Dendritic cell treated with granulocyte-macrophage colony-stimulating factor and Interleukin-4, amounts not matched to agents 40 ng/mL and 50 ng/mL, for 4 days (primary cell): ENCODE data around the gene COMT.
"Not testable (repeated sequence)": the region's sequence is repeated elsewhere in the genome, so short reads cannot be mapped to it uniquely, and the experiment has no call there.

Source experiments
- H3K27ac Mint-ChIP-seq: one replicate; pipeline ENCODE4 v1.8.0; 2022; ENCODE audit warnings: mild to moderate bottlenecking, mixed read lengths
- H3K27me3 Mint-ChIP-seq: one replicate; pipeline ENCODE4 v1.8.0; 2022; ENCODE audit warnings: mild to moderate bottlenecking, mixed read lengths
- H3K36me3 Mint-ChIP-seq: one replicate; pipeline ENCODE4 v1.8.0; 2022; ENCODE audit warnings: low read depth, mixed read lengths
- H3K4me1 Mint-ChIP-seq: one replicate; pipeline ENCODE4 v1.8.0; 2022; ENCODE audit warnings: low read depth, mixed read lengths
- H3K4me3 Mint-ChIP-seq: one replicate; pipeline ENCODE4 v1.8.0; 2022; ENCODE audit warnings: mild to moderate bottlenecking, moderate library complexity, mixed read lengths
- H3K9me3 Mint-ChIP-seq: one replicate; pipeline ENCODE4 v1.8.0; 2022; ENCODE audit warnings: mixed read lengths
- intact Hi-C: fragments of 100-400 bp; cut with micrococcal nuclease; formaldehyde crosslinking; loops from one replicate; pipeline ENCODE4 v1.15.0; 2022

Gene COMT

GRCh38 chr22:19929586-19930550, 11.7 kb upstream of the COMT start:
- intact Hi-C loops = no loop called here
- Mint-ChIP-seq H3K27me3 (no peaks in the 10 kb centered on the region), H3K9me3 (no peaks in the 10 kb centered on the region), H3K27ac (peak overlapping the region; percentile 9), H3K36me3 (peaks cover 28% of the 10 kb centered on the region), H3K4me1 (peaks cover 45% of the 10 kb centered on the region), H3K4me3 (no peak overlapping the region)

- Mint-ChIP-seq H3K36me3 (peaks cover 30% of the 10 kb centered on the region), H3K4me3 (no peak overlapping the region), H3K27ac (peak overlapping the region; percentile 9), H3K4me1 (peaks cover 52% of the 10 kb centered on the region), H3K27me3 (no peaks in the 10 kb centered on the region), H3K9me3 (peaks cover 8% of the 10 kb centered on the region)
- intact Hi-C loops = no loop called here
These were observed 10.8 kb upstream of the COMT start for GRCh38 chr22:19930551-19931486.

- H3K4me3 Mint-ChIP-seq = no peak overlapping the region
- H3K9me3 Mint-ChIP-seq = peaks cover 15% of the 10 kb centered on the region
- H3K36me3 Mint-ChIP-seq = peaks cover 37% of the 10 kb centered on the region
- H3K27me3 Mint-ChIP-seq = no peaks in the 10 kb centered on the region
- H3K27ac Mint-ChIP-seq = no peak overlapping the region
- H3K4me1 Mint-ChIP-seq = peaks cover 59% of the 10 kb centered on the region
- intact Hi-C loops = no loop called here
These were observed 10.1 kb upstream of the COMT start for GRCh38 chr22:19931514-19931913.

GRCh38 chr22:19932367-19933206, 9.0 kb upstream of the COMT start:
- Mint-ChIP-seq H3K4me1 (peaks cover 66% of the 10 kb centered on the region), H3K4me3 (no peak overlapping the region), H3K27me3 (no peaks in the 10 kb centered on the region), H3K9me3 (peaks cover 20% of the 10 kb centered on the region), H3K27ac (peak overlapping the region; percentile 40), H3K36me3 (peaks cover 43% of the 10 kb centered on the region)
- intact Hi-C loops = no loop called here

GRCh38 chr22:19933341-19934241, 8.0 kb upstream of the COMT start:
- Mint-ChIP-seq H3K27me3 (no peaks in the 10 kb centered on the region), H3K9me3 (peaks cover 20% of the 10 kb centered on the region), H3K36me3 (peaks cover 36% of the 10 kb centered on the region), H3K4me3 (no peak overlapping the region), H3K27ac (peak overlapping the region; percentile 40), H3K4me1 (peaks cover 69% of the 10 kb centered on the region)
- intact Hi-C loops = no loop called here

GRCh38 chr22:19935123-19935718, 6.4 kb upstream of the COMT start:
- Mint-ChIP-seq H3K4me1 (peaks cover 72% of the 10 kb centered on the region), H3K36me3 (peaks cover 29% of the 10 kb centered on the region), H3K27ac (peak overlapping the region; percentile 33), H3K9me3 (peaks cover 20% of the 10 kb centered on the region)
- intact Hi-C loops, H3K27me3 Mint-ChIP-seq, H3K4me3 Mint-ChIP-seq: not testable (repeated sequence)

GRCh38 chr22:19936513-19936912, 5.1 kb upstream of the COMT start:
- Mint-ChIP-seq H3K27ac (peak overlapping the region; percentile 33), H3K27me3 (no peaks in the 10 kb centered on the region), H3K4me3 (no peak overlapping the region), H3K4me1 (peaks cover 78% of the 10 kb centered on the region), H3K36me3 (peaks cover 26% of the 10 kb centered on the region), H3K9me3 (peaks cover 20% of the 10 kb centered on the region)
- intact Hi-C loops = no loop called here

GRCh38 chr22:19937616-19938473, 3.7 kb upstream of the COMT start:
- H3K4me1 Mint-ChIP-seq = peaks cover 76% of the 10 kb centered on the region
- peak overlapping the region; percentile 64 for H3K27ac Mint-ChIP-seq
- intact Hi-C loops = no loop called here
- H3K9me3 Mint-ChIP-seq = peaks cover 20% of the 10 kb centered on the region
- H3K4me3 Mint-ChIP-seq = no peak overlapping the region
- H3K36me3 Mint-ChIP-seq = peaks cover 34% of the 10 kb centered on the region
- no peaks in the 10 kb centered on the region for H3K27me3 Mint-ChIP-seq

GRCh38 chr22:19940536-19941364, 822 bp upstream of the COMT start:
- Mint-ChIP-seq H3K9me3 (peaks cover 13% of the 10 kb centered on the region), H3K4me1 (peaks cover 75% of the 10 kb centered on the region), H3K27me3 (no peaks in the 10 kb centered on the region), H3K4me3 (peak overlapping the region; percentile 91), H3K27ac (peak overlapping the region; percentile 99), H3K36me3 (peaks cover 35% of the 10 kb centered on the region)
- intact Hi-C loops = no loop called here

GRCh38 chr22:19942157-19943081, 847 bp downstream of the COMT start:
- peaks cover 72% of the 10 kb centered on the region for H3K4me1 Mint-ChIP-seq
- no peaks in the 10 kb centered on the region for H3K27me3 Mint-ChIP-seq
- intact Hi-C loops = no loop called here
- no peaks in the 10 kb centered on the region for H3K9me3 Mint-ChIP-seq
- peaks cover 21% of the 10 kb centered on the region for H3K36me3 Mint-ChIP-seq
- peak overlapping the region; percentile 91 for H3K4me3 Mint-ChIP-seq
- H3K27ac Mint-ChIP-seq = peak overlapping the region; percentile 99
